HG03196 (cell line): ENCODE measurements around the gene FAM83E.
"Not testable (repeated sequence)": the region's sequence is repeated elsewhere in the genome, so short reads cannot be mapped to it uniquely, and the experiment has no call there.

Source experiments
- ATAC-seq: cut with Tn5 transposase; IDR thresholded peaks from one replicate; pipeline ENCODE4 v1.9.1; 2021; ENCODE audit not compliant: unreplicated experiment

FAM83E gene

GRCh38 chr19:48641850-48642249, 27.0 kb upstream of the FAM83E start:
- ATAC-seq, result no peak

GRCh38 chr19:48639483-48640375, 24.9 kb upstream of the FAM83E start:
- ATAC-seq, result no peak

- ATAC-seq, result no peak
These were observed 24.0 kb upstream of the FAM83E start for GRCh38 chr19:48638831-48639381.

- peak; percentile 6 for ATAC-seq
These were observed 23.3 kb upstream of the FAM83E start for GRCh38 chr19:48637948-48638830.

- peak; percentile 61 for ATAC-seq
These were observed 22.6 kb upstream of the FAM83E start for GRCh38 chr19:48637449-48637947.

GRCh38 chr19:48636859-48637448, 22.1 kb upstream of the FAM83E start, which contains the start of gene DBP:
Gene DBP (minus strand): TSS chr19:48637379. CDS start chr19:48636994, 385 bp downstream.
- ATAC-seq, result peak; percentile 0

- no peak for ATAC-seq
These were observed 21.3 kb upstream of the FAM83E start for GRCh38 chr19:48635966-48636858.

- ATAC-seq, result no peak
These were observed 20.5 kb upstream of the FAM83E start for GRCh38 chr19:48635263-48635965.

GRCh38 chr19:48634424-48635262, 19.8 kb upstream of the FAM83E start:
- ATAC-seq, result peak; percentile 26

- ATAC-seq, result no peak
These were observed 19.1 kb upstream of the FAM83E start for GRCh38 chr19:48634036-48634342.

- no peak for ATAC-seq
These were observed 18.5 kb upstream of the FAM83E start for GRCh38 chr19:48633148-48634035.

GRCh38 chr19:48632692-48633147, 17.8 kb upstream of the FAM83E start:
- ATAC-seq, result no peak

- ATAC-seq, result not testable (repeated sequence)
These were observed 17.4 kb upstream of the FAM83E start for GRCh38 chr19:48632286-48632685.

GRCh38 chr19:48631225-48631624, 16.3 kb upstream of the FAM83E start:
- ATAC-seq, result no peak

- ATAC-seq, result no peak
These were observed 15.6 kb upstream of the FAM83E start for GRCh38 chr19:48630296-48631063.

- no peak for ATAC-seq
These were observed 14.9 kb upstream of the FAM83E start for GRCh38 chr19:48629599-48630295.
